ENCODE data around the gene MEG3.
A peak's percentile ranks its signal among the peaks of the same experiment; 100 is the strongest.

Gene MEG3

GRCh38 chr14:100844421-100844820, 18.5 kb downstream of the MEG3 start:
- FAIRE-seq = no peak
- no peak for DNase-seq (ENCODE audit: insufficient read length, low spot score)

DNA sequence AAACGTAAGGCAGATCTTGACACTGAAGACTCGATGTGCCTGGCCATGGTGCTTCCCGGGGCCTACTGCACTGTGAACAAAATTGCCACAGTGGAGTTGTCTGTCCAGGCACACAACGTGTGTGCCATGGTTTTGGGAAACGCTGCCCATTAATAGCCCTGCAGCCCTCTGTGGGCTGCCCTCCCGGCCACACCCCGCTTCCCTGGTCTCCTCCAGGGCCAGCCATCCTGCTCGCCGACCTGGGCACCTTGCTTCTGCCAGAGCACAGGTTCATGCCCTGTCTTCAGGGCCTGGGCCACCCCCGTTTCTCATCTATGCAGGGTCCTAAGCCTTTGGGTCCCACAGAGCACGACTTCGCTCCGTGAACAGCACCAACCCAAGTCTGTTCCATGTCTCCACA, 18.9 kb downstream of the MEG3 start:
- FAIRE-seq = no peak
- DNase-seq (ENCODE audit: insufficient read length, low spot score) = no peak

- DNase-seq (ENCODE audit: insufficient read length, low spot score) (no peak), FAIRE-seq (no peak)
Measured at GRCh38 chr14:100845341-100845740, 19.4 kb downstream of the MEG3 start.

- FAIRE-seq (no peak), DNase-seq (ENCODE audit: insufficient read length, low spot score) (no peak)
Measured at GRCh38 chr14:100846309-100846859, 20.5 kb downstream of the MEG3 start.

- DNase-seq (ENCODE audit: insufficient read length, low spot score) = peak; percentile 48
- FAIRE-seq = no peak
Measured at GRCh38 chr14:100849115-100849781, 23.3 kb downstream of the MEG3 start.

- FAIRE-seq = no peak
Measured at GRCh38 chr14:100850841-100851585, 25.1 kb downstream of the MEG3 start.

GRCh38 chr14:100851586-100851916, 25.6 kb downstream of the MEG3 start:
- FAIRE-seq (no peak), DNase-seq (ENCODE audit: insufficient read length, low spot score) (no peak)

More at GRCh38 chr14:100850841-100851585, 25.1 kb downstream of the MEG3 start:
- DNase-seq (ENCODE audit: insufficient read length, low spot score) = peak; percentile 39

GRCh38 chr14:100851946-100852620, 26.2 kb downstream of the MEG3 start:
- DNase-seq (ENCODE audit: insufficient read length, low spot score) = no peak
- no peak for FAIRE-seq

GRCh38 chr14:100854435-100854834, 28.5 kb downstream of the MEG3 start:
- FAIRE-seq (no peak), DNase-seq (ENCODE audit: insufficient read length, low spot score) (no peak)

GRCh38 chr14:100855256-100855930, 29.5 kb downstream of the MEG3 start:
- FAIRE-seq = no peak

GRCh38 chr14:100856056-100856950, 30.4 kb downstream of the MEG3 start:
- DNase-seq (ENCODE audit: insufficient read length, low spot score) (no peak), FAIRE-seq (no peak)

More at GRCh38 chr14:100855256-100855930, 29.5 kb downstream of the MEG3 start:
- no peak for DNase-seq (ENCODE audit: insufficient read length, low spot score)

GRCh38 chr14:100857233-100857922, 31.5 kb downstream of the MEG3 start:
- DNase-seq (ENCODE audit: insufficient read length, low spot score) = no peak
- no peak for FAIRE-seq

DNA sequence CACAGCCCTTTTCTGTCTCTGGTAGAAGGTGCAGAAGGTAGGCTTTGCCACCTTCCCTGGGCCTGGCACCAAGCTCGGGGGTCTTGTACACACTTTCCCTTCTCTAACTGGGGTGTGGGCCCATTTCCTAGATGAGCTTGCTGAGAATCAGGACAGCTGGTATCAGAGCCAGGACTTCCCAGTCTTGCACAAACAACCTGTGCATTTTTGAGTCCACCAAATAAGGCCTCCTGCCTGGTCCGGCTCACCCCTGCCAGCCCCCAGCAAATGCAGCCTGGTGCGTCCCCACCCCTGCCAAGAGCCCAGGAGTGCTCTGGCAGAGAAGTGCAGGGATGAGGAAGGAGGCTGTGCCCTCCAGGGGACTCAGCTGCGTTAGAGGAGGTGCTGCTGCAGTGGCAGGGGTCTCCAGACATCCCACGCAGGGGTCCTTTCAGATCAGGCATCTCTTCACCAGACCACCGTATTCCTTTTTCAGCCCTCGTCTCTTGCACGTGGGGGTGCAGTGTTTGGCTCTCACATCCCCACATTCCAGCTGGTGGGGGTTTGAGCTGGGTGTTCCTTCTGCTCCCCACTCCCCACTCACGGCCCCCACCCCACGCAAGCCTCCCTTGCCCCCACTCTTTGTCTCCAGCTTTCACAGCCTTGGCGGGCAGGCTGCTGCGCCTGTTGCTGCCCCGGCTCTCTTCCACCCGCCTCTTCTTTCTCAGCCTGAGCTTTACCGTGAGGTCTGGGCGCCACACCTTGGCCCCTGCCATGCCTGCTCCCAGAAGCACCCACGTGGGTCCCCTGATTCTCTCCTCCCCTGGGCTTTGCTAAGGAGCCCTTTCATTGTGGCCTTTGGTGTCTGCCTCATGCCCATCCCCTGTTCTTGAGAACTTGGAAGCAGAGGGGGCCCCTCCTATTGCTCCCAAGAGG, 32.3 kb downstream of the MEG3 start:
- DNase-seq (ENCODE audit: insufficient read length, low spot score) = no peak
- FAIRE-seq = no peak

- FAIRE-seq = no peak
- no peak for DNase-seq (ENCODE audit: insufficient read length, low spot score)
Measured at GRCh38 chr14:100858838-100859220, 32.9 kb downstream of the MEG3 start.

DNA sequence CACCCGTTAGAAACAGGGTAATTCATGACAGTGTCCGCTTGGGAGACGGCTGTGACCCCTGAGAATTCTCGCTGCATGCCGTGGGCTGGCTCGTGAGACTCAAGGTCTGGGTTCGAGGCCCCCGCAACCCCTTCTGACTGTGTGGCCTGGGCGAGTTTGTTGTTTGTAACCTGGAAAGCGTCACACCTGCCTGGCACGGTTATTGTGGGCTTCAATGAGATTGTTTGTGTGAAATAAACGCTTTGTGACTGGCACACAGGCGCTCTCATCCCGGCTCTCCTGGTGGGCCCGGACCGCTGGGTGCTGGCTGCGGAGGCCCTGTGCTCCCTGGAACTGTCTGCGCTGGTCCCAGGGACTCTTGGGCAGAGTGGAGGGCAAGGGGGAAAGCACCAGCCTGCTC, 33.9 kb downstream of the MEG3 start:
- DNase-seq (ENCODE audit: insufficient read length, low spot score) (no peak), FAIRE-seq (no peak)

GRCh38 chr14:100860556-100861187, 34.8 kb downstream of the MEG3 start:
- FAIRE-seq (no peak), DNase-seq (ENCODE audit: insufficient read length, low spot score) (no peak)

DNA sequence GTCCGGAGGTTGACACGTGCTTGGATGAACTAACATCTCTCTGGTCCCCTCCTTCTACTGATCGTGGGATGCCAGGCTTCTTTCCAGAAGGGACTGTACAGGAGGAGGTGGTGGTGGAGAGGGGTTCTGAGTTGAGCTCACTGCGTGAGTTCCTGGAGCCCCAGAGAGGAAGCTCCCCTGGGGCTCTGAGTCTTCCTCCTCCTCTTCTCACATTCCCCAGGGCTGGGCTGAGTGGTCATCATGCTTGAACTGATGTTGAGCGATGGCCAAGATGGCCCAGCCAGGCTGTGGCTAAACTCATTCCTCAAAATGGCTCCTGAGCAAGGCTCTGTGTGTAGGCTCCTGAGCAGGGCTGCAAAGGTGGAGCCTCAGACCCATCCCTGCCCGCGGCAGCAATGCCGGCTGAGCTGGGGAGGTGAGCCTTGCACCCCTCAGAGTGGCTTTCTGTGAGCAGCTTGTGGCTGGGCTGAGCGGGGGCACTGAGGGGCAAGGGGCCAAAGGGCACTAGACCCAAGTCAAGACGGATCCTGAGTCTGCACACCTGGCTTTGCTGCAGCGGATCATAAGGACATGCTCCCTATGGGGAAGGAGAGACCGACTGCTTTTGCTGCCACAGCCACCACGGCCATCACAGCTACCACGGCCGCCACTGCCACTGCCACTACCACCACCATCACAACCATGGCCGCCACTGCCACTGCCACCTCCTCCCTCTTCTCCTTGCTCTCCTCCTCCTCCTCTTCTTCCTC, 35.4 kb downstream of the MEG3 start:
- no peak for DNase-seq (ENCODE audit: insufficient read length, low spot score)
- no peak for FAIRE-seq
